ENCODE results near the gene KIRREL3. TPM values are rescaled to one million over a fixed set of nuclear protein-coding genes. Genes with fewer than 3 reads are reported as not detected.

Gene KIRREL3
- total and polyA plus RNA-seq, 3 donors from 2014 or later, result 1.0 to 1.1 (median 1.1) TPM

- intact Hi-C loops (cut with DNase I; ENCODE audit: low total_unique reads), result no loop called here
- TF ChIP-seq, protein P1, sequence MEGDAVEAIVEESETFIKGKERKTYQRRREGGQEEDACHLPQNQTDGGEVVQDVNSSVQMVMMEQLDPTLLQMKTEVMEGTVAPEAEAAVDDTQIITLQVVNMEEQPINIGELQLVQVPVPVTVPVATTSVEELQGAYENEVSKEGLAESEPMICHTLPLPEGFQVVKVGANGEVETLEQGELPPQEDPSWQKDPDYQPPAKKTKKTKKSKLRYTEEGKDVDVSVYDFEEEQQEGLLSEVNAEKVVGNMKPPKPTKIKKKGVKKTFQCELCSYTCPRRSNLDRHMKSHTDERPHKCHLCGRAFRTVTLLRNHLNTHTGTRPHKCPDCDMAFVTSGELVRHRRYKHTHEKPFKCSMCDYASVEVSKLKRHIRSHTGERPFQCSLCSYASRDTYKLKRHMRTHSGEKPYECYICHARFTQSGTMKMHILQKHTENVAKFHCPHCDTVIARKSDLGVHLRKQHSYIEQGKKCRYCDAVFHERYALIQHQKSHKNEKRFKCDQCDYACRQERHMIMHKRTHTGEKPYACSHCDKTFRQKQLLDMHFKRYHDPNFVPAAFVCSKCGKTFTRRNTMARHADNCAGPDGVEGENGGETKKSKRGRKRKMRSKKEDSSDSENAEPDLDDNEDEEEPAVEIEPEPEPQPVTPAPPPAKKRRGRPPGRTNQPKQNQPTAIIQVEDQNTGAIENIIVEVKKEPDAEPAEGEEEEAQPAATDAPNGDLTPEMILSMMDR (IDR thresholded peaks at IDR 0.05), result no peak
- TF ChIP-seq POLR2A (IDR thresholded peaks at IDR 0.05), result no peak
- WGBS, 2 donors, result 62 to 70% methylated on average over 4 of the region's 4 CpGs
- no peaks in the 10 kb centered on the region for H3K27me3 ChIP-seq
- H3K36me3 ChIP-seq (ENCODE audit: low read depth, missing control alignments), result no peaks in the 10 kb centered on the region
- no peaks in the 10 kb centered on the region for H3K4me1 ChIP-seq
- no peaks in the 10 kb centered on the region for H3K9me3 ChIP-seq
- no peak for DNase-seq
- H3K4me3 ChIP-seq, result no peak overlapping the region
- no peak overlapping the region for H3K27ac ChIP-seq
Observed at GRCh38 chr11:126930091-126930841, 70.3 kb downstream of the KIRREL3 start.

DNA sequence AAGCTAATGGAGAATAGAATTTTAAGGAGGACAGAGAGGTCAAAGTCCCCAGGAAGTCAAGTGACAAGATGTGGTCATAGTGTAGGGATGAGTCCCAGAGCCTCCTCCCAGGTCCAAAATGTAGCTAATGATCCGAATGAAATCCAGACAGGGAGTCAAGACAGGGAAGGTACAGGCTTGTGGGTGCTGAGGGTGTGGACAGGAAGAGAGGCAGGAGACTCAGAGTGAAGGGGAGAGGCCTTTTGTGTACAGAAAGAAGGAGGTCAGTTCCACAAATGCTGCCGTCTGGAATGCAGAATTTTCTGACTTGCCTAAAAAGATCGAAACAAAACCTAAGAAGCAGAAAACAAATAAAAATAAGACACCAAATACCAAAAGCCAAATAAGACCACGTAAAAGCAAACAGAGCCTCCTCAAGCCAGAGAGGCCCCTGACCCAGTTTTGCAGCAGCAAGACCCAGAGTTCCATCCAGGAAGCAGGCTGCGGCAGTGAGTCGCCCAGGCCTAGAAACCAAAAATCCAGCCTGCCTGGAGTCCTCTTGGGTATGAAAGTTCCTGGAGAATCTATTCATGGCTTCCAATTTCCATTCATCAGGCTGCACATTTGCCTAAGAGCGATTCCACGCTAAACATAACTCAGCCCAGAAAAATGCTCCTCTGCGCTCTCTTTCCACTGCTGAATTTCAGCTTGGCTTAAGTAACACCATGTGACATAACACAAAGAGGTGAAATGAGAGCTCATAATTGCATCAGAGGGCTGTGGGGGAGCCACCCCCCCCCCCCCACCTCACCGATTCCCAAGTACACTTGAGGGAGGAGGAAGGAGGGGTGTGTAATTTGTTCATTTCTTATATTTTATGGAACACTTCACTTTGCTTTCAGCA, 71.2 kb downstream of the KIRREL3 start:
- no peaks in the 10 kb centered on the region for H3K4me1 ChIP-seq
- DNase-seq, result no peak
- H3K4me3 ChIP-seq, result no peak overlapping the region
- intact Hi-C loops (cut with DNase I; ENCODE audit: low total_unique reads), result no loop called here
- H3K27ac ChIP-seq, result no peak overlapping the region
- H3K36me3 ChIP-seq (ENCODE audit: low read depth, missing control alignments), result no peaks in the 10 kb centered on the region
- 77% methylated on average over 10 of the region's 10 CpGs for WGBS, 2 donors
- H3K9me3 ChIP-seq, result no peaks in the 10 kb centered on the region
- no peaks in the 10 kb centered on the region for H3K27me3 ChIP-seq
- TF ChIP-seq, protein P1 (IDR thresholded peaks at IDR 0.05), result no peak
- no peak for TF ChIP-seq POLR2A (IDR thresholded peaks at IDR 0.05)

DNA sequence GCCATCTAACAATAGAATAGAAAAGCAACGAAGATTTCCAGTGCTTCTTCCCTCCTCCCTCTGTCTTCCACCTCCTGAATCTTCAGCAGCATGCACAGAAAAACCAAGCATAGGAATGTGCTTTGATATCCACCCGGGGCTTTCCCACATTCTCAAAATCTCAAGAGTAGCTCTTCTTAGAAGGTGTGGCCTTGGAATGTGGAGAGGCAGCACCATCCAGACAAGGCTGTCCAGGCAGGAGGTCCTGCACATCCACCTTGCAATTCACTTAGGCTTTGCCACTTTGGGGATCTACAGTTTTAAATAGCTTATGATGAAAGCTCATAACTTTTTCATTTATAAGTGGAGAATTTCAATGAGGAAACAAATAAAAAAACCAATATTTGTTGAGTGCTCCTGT, 72.9 kb downstream of the KIRREL3 start:
- 45 to 62% methylated on average over 2 of the region's 2 CpGs for WGBS, 2 donors
- H3K27ac ChIP-seq, result no peak overlapping the region
- no peaks in the 10 kb centered on the region for H3K9me3 ChIP-seq
- H3K27me3 ChIP-seq, result no peaks in the 10 kb centered on the region
- H3K4me3 ChIP-seq, result no peak overlapping the region
- no peaks in the 10 kb centered on the region for H3K4me1 ChIP-seq
- no peak for DNase-seq
- no peak for TF ChIP-seq POLR2A (IDR thresholded peaks at IDR 0.05)
- TF ChIP-seq, protein P1 (IDR thresholded peaks at IDR 0.05), result no peak
- intact Hi-C loops (cut with DNase I; ENCODE audit: low total_unique reads), result no loop called here
- no peaks in the 10 kb centered on the region for H3K36me3 ChIP-seq (ENCODE audit: low read depth, missing control alignments)

- 62 to 79% methylated on average over 9 of the region's 9 CpGs for whole genome bisulfite sequencing, 2 donors
- Histone ChIP-seq H3K36me3 (ENCODE audit: low read depth, missing control alignments) (no peaks in the 10 kb centered on the region), H3K27ac (no peak overlapping the region), H3K27me3 (no peaks in the 10 kb centered on the region), H3K4me1 (no peaks in the 10 kb centered on the region), H3K4me3 (no peak overlapping the region), H3K9me3 (no peaks in the 10 kb centered on the region)
- TF ChIP-seq, protein P1 (IDR thresholded peaks at IDR 0.05), result no peak
- no peak for TF ChIP-seq POLR2A (IDR thresholded peaks at IDR 0.05)
- intact Hi-C loops (cut with DNase I; ENCODE audit: low total_unique reads), result no loop called here
- DNase-seq, result no peak
Observed at GRCh38 chr11:126926376-126926791, 74.2 kb downstream of the KIRREL3 start.

Measured in testis (tissue), 3 donors.